Caco-2 (cell line): ENCODE measurements around the gene ERBB4. TPM values are rescaled to one million over a fixed set of nuclear protein-coding genes. Genes with fewer than 3 reads are reported as not detected.

ENCODE experiments used
- BruUV-seq: library from RNA; stranded (reverse); fragments of 400-500 nt; replicated peaks from 2 replicates; lab custom pipeline; 2021; lab: Mats Ljungman, UMichigan
- CTCF ChIA-PET: fragments of 300-600 bp; sonication (Branson Sonifier 250); formaldehyde crosslinking; loops from one replicate; lab custom pipeline; 2022; ENCODE audit warnings: antibody characterized with exemption; lab: Charles Lee
- POLR2A ChIA-PET: fragments of 300-600 bp; sonication (Branson Sonifier 250); formaldehyde crosslinking; loops from one replicate; lab custom pipeline; 2022; ENCODE audit warnings: antibody characterized with exemption; lab: Charles Lee
- DNase-seq, 2 experiments: peaks; one replicate each; pipeline versions ENCODE4 v3.0.0 to v3.0.0-alpha.2; 2020 to 2022
- H3K27me3 ChIP-seq: replicated peaks from 2 replicates; pipeline ENCODE4 v1.6.0; 2011; ENCODE audit warnings: low read length; ENCODE audit not compliant: control insufficient read depth, insufficient read depth
- H3K36me3 ChIP-seq: 2 replicates; pipeline ENCODE4 v1.5.1; 2011; ENCODE audit warnings: low read length; ENCODE audit not compliant: control insufficient read depth, insufficient read depth
- H3K4me1 ChIP-seq: fragments of 250-450 bp; sonication (Bioruptor Pico); 2 replicates; pipeline ENCODE4 v1.5.1; 2020; ENCODE audit warnings: mild to moderate bottlenecking
- H3K4me3 ChIP-seq: 2 replicates; pipeline ENCODE4 v1.5.1; 2011; ENCODE audit warnings: low read depth, mild to moderate bottlenecking, control low read depth, low read length
- H3K9me3 ChIP-seq: fragments of 250-450 bp; sonication (Bioruptor Pico); 2 replicates; pipeline ENCODE4 v1.5.1; 2020; ENCODE audit warnings: mild to moderate bottlenecking, moderate library complexity
- H3K27ac Mint-ChIP-seq: one replicate; pipeline ENCODE4 v1.8.0; 2022; ENCODE audit warnings: mixed read lengths; ENCODE audit not compliant: unreplicated experiment
- H3K27me3 Mint-ChIP-seq: one replicate; pipeline ENCODE4 v1.8.0; 2022; ENCODE audit warnings: mixed read lengths; ENCODE audit not compliant: insufficient read depth, unreplicated experiment
- H3K36me3 Mint-ChIP-seq: one replicate; pipeline ENCODE4 v1.8.0; 2022; ENCODE audit warnings: mild to moderate bottlenecking, mixed read lengths; ENCODE audit not compliant: insufficient read depth, unreplicated experiment
- H3K4me1 Mint-ChIP-seq: one replicate; pipeline ENCODE4 v1.8.0; 2022; ENCODE audit warnings: low read depth, mixed read lengths; ENCODE audit not compliant: unreplicated experiment
- H3K4me3 Mint-ChIP-seq: one replicate; pipeline ENCODE4 v1.8.0; 2022; ENCODE audit warnings: mild to moderate bottlenecking, moderate library complexity, mixed read lengths; ENCODE audit not compliant: unreplicated experiment
- H3K9me3 Mint-ChIP-seq: one replicate; pipeline ENCODE4 v1.8.0; 2022; ENCODE audit warnings: mixed read lengths; ENCODE audit not compliant: unreplicated experiment
- CTCF ChIP-seq, 2 experiments: fragments of 200-600 bp in 1 of 2; IDR thresholded peaks; 1 replicate in 1 of 2; 2 replicates in 1 of 2; pipeline versions ENCODE4 v1.5.1 to v1.8.0; 2011 to 2022; ENCODE audit warnings: antibody characterized with exemption in 1 of 2, control low read depth in 1 of 2, inconsistent platforms in 1 of 2, low read depth in 1 of 2, low read length in 1 of 2, mild to moderate bottlenecking in 1 of 2, moderate library complexity in 1 of 2; ENCODE audit not compliant: insufficient read depth in 1 of 2, severe bottlenecking in 1 of 2, unreplicated experiment in 1 of 2
- intact Hi-C: fragments of 100-400 bp; cut with micrococcal nuclease; formaldehyde crosslinking; loops from one replicate; pipeline ENCODE4 v1.10.0; 2022; ENCODE audit not compliant: unreplicated experiment
- total RNA-seq: library from RNA; stranded (reverse); gene quantifications from 2 replicates; pipeline ENCODE4 v1.2.3, GENCODE V29; 2022

The ERBB4 gene
- total RNA-seq, 1 experiment from 2014 or later = not detected

- BruUV-seq = no TSS peak
- DNase-seq = no peak
- Mint-ChIP-seq H3K4me1 (no peaks in the 10 kb centered on the region), H3K27ac (no peak overlapping the region), H3K9me3 (no peaks in the 10 kb centered on the region), H3K4me3 (no peak overlapping the region), H3K27me3 (peaks cover under 1% of the 10 kb centered on the region), H3K36me3 (no peaks in the 10 kb centered on the region)
- intact Hi-C loops = no loop called here
- Histone ChIP-seq H3K9me3 (no peaks in the 10 kb centered on the region), H3K36me3 (no peaks in the 10 kb centered on the region), H3K27me3 (no peaks in the 10 kb centered on the region), H3K4me3 (no peak overlapping the region), H3K4me1 (no peaks in the 10 kb centered on the region)
- POLR2A ChIA-PET = no interaction called here
- CTCF ChIA-PET = no interaction called here
- TF ChIP-seq CTCF (IDR thresholded peaks at IDR 0.05; ENCODE audit: insufficient read depth in 1 of 2, low read depth in 1 of 2, low read length in 1 of 2, severe bottlenecking in 1 of 2, unreplicated experiment in 1 of 2) = no peak
These were observed 610.4 kb downstream of the ERBB4 start for GRCh38 chr2:211928201-211928600.

- Histone ChIP-seq H3K9me3 (no peaks in the 10 kb centered on the region), H3K36me3 (no peaks in the 10 kb centered on the region), H3K4me1 (no peaks in the 10 kb centered on the region), H3K4me3 (no peak overlapping the region), H3K27me3 (no peaks in the 10 kb centered on the region)
- no peak overlapping the region for H3K27ac Mint-ChIP-seq
- BruUV-seq = no TSS peak
- H3K27me3 Mint-ChIP-seq = peaks cover 4% of the 10 kb centered on the region
- no peaks in the 10 kb centered on the region for H3K36me3 Mint-ChIP-seq
- TF ChIP-seq CTCF (IDR thresholded peaks at IDR 0.05; ENCODE audit: insufficient read depth in 1 of 2, low read depth in 1 of 2, low read length in 1 of 2, severe bottlenecking in 1 of 2, unreplicated experiment in 1 of 2) = no peak
- H3K4me3 Mint-ChIP-seq = no peak overlapping the region
- H3K4me1 Mint-ChIP-seq = no peaks in the 10 kb centered on the region
- intact Hi-C loops = no loop called here
- ChIA-PET POLR2A (no interaction called here), CTCF (no interaction called here)
- no peaks in the 10 kb centered on the region for H3K9me3 Mint-ChIP-seq
- no peak for DNase-seq
These were observed 615.6 kb downstream of the ERBB4 start for GRCh38 chr2:211923019-211923418.

GRCh38 chr2:211903961-211904360 is 634.6 kb downstream of the ERBB4 start:
- DNase-seq = no peak
- no peak overlapping the region for H3K4me3 Mint-ChIP-seq
- H3K4me3 ChIP-seq = no peak overlapping the region
- no peak overlapping the region for H3K27ac Mint-ChIP-seq
- H3K36me3 Mint-ChIP-seq = no peaks in the 10 kb centered on the region
- no peaks in the 10 kb centered on the region for H3K4me1 Mint-ChIP-seq
- intact Hi-C loops = no loop called here
- H3K4me1 ChIP-seq = no peaks in the 10 kb centered on the region
- ChIA-PET POLR2A (no interaction called here), CTCF (no interaction called here)
- no peak for TF ChIP-seq CTCF (IDR thresholded peaks at IDR 0.05; ENCODE audit: insufficient read depth in 1 of 2, low read depth in 1 of 2, low read length in 1 of 2, severe bottlenecking in 1 of 2, unreplicated experiment in 1 of 2)
- H3K27me3 ChIP-seq = no peaks in the 10 kb centered on the region
- H3K36me3 ChIP-seq = no peaks in the 10 kb centered on the region
- H3K27me3 Mint-ChIP-seq = no peaks in the 10 kb centered on the region
- no TSS peak for BruUV-seq
- no peaks in the 10 kb centered on the region for H3K9me3 Mint-ChIP-seq
- H3K9me3 ChIP-seq = no peaks in the 10 kb centered on the region
